NOMO-1 treated with DMSO at 0.1 percent for 48 hours (cell line): ENCODE measurements around the gene VMP1.

Experiments
- DNase-seq: peaks from one replicate; lab custom pipeline; 2025; ENCODE audit not compliant: unreplicated experiment; lab: John Stamatoyannopoulos, UW

Gene VMP1

GRCh38 chr17:59707149-59707970 is at the start of gene VMP1, which contains the start of gene PTRH2:
Gene VMP1 (plus strand): TSS chr17:59707654. CDS start chr17:59731447, 23,793 bp downstream.
Gene PTRH2 (minus strand): TSS chr17:59707430. CDS start chr17:59697978, 9,452 bp downstream.
- DNase-seq = peak; percentile 99

GRCh38 chr17:59666235-59666634 is 41.2 kb upstream of the VMP1 start:
- peak; percentile 55 for DNase-seq

GRCh38 chr17:59668816-59669215 is 38.6 kb upstream of the VMP1 start:
- DNase-seq = peak; percentile 35

GRCh38 chr17:59669411-59669810 is 38.0 kb upstream of the VMP1 start:
- no peak for DNase-seq

GRCh38 chr17:59669944-59670343 is 37.5 kb upstream of the VMP1 start:
- no peak for DNase-seq

- DNase-seq = no peak
These were observed 36.1 kb upstream of the VMP1 start for GRCh38 chr17:59671386-59671785.

- DNase-seq = no peak
These were observed 32.2 kb upstream of the VMP1 start for GRCh38 chr17:59675231-59675630.

GRCh38 chr17:59676716-59677115 is 30.7 kb upstream of the VMP1 start:
- no peak for DNase-seq

GRCh38 chr17:59678918-59679317 is 28.5 kb upstream of the VMP1 start:
- no peak for DNase-seq

- DNase-seq = no peak
These were observed 27.1 kb upstream of the VMP1 start for GRCh38 chr17:59680314-59680713.

GRCh38 chr17:59683283-59683682 is 24.2 kb upstream of the VMP1 start:
- no peak for DNase-seq

- no peak for DNase-seq
These were observed 22.5 kb upstream of the VMP1 start for GRCh38 chr17:59684967-59685366.

- no peak for DNase-seq
These were observed 19.4 kb upstream of the VMP1 start for GRCh38 chr17:59688008-59688407.

- DNase-seq = no peak
These were observed 19.0 kb upstream of the VMP1 start for GRCh38 chr17:59688496-59688895.

- no peak for DNase-seq
These were observed 13.9 kb upstream of the VMP1 start for GRCh38 chr17:59693582-59693981.

GRCh38 chr17:59694344-59694743 is 13.1 kb upstream of the VMP1 start:
- DNase-seq = no peak

- no peak for DNase-seq
These were observed 11.3 kb upstream of the VMP1 start for GRCh38 chr17:59695945-59696681.

- DNase-seq = no peak
These were observed 10.7 kb upstream of the VMP1 start for GRCh38 chr17:59696682-59697277.

GRCh38 chr17:59698143-59698542 is 9.3 kb upstream of the VMP1 start:
- no peak for DNase-seq

- no peak for DNase-seq
These were observed 8.2 kb upstream of the VMP1 start for GRCh38 chr17:59699218-59699617.

- DNase-seq = no peak
These were observed 7.7 kb upstream of the VMP1 start for GRCh38 chr17:59699786-59700185.

GRCh38 chr17:59702304-59702703 is 5.2 kb upstream of the VMP1 start:
- no peak for DNase-seq
